Activated CD4-positive, CD25-positive, alpha-beta regulatory T cell treated with anti-CD3 and anti-CD28 coated beads, Interleukin-2, amount 50 U/mL, for 24 hours (primary cell): ENCODE measurements around the gene MED27.

Experiments used
- ATAC-seq, 2 donors: fragments of 150-1000 bp; cut with Tn5 transposase; one replicate each; pipeline ENCODE4 v1.10.0; 2021; ENCODE audit warnings: mild to moderate bottlenecking in 1 of 2, moderate library complexity in 1 of 2

Gene MED27

DNA sequence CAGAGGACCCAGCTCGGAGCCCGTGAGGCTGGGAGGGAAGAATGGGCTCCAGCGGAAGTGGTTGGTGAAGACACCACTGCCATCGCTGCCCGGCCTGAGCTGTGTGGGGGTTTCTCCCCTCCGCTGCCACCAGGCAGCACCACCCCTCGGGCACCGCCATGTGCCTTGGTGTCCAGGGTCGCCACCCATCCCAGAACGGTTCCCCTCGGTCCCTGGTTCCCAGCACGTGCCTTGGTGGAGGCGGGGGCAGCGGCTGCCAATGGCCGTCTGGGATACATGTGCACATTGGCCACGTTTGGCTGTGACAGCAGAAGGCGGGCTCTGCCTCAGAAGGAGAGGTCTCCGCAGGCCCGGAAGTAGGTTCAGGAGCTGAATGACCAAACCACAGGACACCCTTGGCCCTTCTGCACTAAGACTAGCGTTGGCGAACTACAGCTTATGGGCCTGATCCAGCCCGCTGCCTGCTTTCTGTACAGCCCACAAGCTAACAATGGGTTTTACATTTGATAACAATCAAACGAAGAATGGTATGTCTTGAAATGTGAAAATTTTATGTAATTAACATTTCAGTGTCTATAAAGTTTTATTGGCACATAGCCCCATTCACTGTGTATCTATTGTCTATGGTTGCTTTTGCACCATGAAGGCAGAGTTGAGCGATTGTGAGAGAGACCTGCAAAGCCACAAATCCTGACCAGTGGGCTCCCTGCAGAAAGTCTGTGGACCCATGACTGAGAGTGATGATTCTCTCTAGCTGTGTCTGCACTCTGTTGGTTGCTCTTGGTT lies 248.1 kb downstream of the MED27 start:
- no peak for ATAC-seq

DNA sequence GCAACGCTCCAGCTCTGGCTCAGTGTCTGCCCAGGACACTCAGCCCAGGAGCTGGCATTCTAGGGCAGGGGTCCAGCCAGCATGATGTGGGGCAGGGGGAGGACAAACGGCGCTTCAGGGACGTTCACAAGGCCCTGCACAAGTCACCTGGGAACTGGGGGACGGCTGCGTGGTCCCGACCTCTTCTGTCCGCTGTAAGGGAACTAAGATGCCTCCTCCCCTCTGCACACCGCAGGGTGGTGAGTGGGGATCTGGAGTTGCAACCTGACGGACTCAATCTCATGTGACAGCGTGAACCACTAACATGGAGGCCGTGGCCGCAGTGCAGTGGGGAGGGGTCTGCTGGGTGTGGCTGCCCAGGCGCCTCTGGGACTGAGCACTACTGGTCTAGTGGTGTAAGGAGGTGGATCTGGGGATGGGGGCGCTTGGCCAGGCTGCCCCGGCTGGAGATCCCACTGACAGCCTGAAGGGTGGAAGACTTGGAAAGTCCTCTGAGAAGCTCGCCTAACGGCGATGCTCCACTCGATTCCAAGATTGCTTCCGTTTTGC lies 251.8 kb downstream of the MED27 start:
- no peak for ATAC-seq

DNA sequence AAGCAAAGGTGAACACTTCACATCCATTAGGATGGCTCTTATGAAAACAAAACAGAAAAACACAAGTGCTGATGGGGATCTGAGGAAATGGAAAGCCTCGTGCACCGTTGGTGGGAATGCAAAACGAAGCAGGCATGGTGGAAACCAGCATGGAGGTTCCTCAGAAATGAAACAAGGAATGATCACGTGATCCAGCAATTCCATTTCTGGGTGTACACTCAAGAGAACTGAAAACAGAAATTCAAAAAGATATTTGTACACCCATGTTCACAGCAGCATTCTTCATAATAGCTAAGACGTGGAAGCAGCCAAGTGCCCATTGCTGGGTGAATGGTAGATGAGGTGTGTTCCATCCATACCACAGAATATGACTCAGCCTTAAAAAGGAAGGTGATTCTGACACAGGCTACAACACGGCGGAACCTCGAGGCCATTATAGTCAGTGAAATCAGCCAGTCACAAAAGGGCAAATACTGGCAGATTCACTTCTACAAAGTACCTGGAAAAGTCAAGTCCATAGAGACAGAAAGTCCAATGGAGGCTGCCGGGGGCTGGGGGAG lies 252.6 kb downstream of the MED27 start:
- ATAC-seq = no peak

DNA sequence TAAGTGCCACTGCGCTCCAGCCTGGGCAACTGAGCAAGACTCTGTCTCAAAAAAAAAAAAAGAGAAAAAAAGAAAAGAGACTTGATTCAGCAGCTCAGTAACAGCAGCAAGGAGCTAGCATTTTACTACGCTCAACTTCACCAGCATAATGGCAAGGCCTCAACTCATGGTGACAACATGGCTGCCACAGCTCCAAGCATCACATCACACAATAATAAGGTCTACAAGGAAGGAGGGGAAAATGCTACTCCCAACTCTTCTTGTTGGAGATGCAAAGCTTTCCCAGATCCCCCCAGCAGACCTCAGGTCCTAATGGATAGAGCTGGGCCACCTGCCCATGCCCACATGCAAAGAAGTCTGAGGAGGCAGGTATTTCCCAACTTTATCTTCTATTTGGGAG lies 253.6 kb downstream of the MED27 start:
- no peak for ATAC-seq

DNA sequence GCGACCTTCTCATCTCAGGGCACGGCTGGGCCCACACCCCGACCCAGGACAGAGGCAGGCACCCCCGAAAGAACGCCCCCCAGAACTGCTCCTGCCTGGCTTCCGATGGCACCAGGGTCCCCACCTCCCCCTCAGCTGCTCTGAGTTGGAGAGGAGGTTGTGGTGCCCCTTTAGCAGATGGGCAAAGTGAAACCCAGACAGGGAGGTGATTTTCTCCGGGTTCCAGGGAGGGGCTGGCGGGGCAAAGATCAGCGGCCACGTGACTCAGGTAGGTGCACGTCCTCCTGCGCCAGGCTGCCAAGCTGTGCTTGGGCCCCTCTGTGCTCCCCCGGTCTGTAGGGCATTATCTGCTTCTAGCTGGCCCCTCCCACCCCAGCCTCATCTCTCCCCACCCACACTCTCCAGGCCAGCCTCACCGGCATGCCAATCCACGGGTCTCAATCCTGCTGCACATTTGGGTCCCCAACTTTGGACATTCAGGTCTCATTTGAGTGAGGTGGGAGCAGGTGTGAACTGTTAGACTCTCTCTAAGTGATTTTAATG lies 254.6 kb downstream of the MED27 start:
- ATAC-seq = no peak

DNA sequence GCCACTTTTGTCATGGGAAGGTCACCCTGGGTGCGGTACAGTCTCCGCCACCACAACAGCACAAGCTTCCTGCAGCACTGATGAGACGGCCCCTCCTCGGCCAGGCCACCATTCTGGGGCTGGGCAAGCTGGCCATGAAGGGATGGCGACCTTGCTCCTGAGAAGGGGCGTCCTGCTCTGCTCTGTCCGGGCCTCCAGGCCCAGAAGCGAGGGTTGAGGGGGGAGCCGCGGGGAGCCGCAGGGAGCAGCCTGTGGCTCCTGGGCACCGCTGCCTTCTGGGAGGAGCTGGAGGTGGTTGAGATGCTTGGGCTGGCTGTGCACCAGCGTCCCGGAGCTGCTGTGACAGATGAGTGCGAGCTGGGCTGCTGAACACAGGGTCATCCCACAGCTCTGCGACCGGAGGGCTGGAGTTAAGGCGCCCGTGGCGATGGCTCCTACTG lies 255.5 kb downstream of the MED27 start:
- no peak for ATAC-seq

DNA sequence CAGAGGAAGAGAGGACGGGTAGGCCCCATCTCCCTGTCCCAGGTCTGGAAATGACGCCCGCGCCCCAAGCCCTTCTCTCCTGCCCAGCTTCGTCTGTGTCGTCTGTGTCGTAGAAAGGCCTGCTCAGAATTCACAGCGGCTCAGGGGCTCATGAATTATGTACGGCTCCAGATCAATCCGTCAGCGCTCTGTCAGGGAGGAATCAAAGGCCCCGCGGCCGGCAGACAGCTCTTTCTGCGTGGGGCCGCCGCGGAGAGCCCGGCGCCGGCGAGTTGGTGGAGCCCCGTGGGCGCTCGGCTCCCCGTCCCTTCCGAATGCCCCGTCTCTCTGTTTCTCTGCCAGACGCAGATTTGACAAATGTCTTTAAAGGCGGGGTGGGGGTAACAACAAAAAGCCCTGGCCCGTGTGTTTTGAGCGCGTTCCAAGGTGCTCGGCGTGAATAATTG lies 255.9 kb downstream of the MED27 start:
- no peak for ATAC-seq

DNA sequence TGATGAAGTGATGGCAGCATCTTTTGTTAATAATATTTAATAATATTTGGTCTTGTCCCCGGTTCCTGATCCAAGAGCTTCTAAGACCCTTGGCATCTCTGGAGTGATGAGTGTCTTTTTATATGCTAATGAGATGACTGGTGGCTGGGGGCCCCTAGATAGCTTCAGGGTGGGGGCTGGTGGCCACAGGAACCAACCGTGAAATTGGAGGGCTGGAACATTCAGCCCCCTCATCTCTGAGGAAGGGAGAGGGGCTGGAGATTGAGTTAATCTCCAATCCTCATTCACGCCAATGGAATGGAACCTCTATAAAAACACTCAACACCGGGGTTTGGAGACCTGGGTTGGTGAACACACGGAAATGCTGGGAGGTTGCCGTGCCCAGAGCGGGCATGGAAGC lies 261.6 kb downstream of the MED27 start:
- no peak for ATAC-seq

DNA sequence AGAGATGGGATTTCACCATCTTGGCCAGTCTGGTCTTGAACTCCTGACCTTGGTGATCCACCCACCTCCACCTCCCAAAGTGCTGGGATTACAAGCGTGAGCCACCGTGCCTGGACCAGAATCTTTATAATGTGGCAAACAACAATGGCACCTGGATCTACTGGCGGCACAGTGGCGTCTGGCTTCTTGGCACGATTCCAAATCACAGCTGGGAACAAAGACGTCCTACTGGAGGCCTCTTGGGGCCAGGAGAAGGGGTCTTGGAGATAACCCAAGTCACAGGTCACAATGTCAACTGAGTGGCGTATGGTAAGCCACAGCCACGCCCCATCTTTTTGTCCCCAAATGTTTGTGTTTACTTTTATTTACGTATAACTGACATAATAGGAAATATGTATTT lies 262.0 kb downstream of the MED27 start:
- no peak for ATAC-seq

DNA sequence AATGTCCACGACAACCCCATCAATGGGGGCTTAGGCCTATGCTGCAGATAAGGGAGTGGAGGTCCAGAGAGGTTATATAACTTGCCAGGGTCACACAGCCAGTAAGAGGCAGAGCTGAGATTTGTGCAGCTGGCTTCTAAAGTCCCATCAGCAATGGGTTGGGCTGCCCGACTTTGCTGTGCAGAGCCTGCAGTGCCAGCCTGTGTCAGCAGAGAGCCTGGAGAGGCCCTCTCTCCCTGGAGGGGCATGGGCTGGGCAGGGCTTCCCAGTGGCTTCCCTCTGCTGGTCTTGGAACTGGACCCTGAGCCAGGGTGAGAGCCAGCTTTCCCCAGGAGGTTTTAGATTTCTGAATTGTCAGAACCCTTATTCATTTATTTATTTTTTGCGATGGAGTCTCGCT lies 262.6 kb downstream of the MED27 start:
- no peak for ATAC-seq

DNA sequence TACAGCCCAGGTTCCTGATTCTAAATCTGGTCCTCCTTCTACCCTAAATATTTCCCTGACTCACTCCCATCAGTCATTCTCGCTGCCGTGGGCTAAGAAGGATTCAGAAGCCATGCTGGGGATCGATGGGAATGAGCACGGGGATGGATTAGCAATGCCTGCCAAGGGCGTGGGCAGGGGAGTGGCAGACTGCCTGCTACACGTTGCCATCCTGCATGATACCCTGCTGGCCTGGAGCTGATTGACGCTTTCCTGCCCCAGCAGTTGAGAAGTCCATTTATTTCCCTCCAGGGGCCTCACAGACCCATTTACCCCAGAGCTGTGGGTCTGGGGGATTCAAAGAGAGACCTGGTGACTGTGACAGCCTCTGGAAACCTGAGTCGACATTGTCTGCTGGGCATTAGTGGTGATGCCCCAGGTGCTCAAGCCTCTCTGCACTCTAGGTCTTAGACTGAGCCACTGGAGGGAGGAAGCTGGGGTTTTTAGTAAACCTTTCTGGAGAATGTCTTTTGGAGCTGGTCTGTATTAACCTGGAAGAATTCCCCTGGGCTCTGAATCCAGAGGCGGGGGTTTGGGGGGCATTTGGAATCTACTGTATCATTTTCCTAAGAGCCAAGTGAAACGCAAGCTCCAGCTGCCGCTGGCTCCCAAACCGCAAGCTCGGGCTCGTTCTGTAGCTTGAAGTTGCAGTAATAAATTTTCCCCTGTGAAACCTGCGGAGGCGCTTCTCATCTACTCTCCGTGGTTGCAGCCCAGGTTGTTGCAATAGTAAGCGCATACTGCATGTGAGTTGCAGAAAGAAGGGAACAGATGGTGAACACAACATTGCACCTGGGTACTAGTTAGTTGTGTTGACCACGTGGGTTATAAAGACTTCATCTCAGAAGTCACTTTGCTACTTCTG lies 263.4 kb downstream of the MED27 start:
- no peak for ATAC-seq

DNA sequence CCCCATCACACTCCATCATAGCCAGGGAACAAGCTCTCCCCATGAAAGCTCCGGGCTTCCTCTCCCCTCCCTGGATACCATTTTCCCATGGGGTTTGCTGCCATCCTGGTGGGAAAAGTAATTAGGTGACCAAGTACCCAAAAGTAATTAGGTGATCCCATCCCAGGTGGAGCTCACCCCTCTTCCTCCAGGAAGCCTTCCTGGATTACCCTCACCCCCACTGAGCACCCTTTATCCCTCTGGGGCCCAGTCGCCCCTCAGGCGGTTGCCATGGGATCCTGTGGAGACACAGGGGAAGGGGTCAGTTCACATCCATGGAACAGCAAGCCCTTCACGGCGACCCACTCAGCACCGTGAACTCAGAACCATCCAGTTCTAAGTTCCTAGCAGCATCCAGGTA lies 265.0 kb downstream of the MED27 start:
- no peak for ATAC-seq

DNA sequence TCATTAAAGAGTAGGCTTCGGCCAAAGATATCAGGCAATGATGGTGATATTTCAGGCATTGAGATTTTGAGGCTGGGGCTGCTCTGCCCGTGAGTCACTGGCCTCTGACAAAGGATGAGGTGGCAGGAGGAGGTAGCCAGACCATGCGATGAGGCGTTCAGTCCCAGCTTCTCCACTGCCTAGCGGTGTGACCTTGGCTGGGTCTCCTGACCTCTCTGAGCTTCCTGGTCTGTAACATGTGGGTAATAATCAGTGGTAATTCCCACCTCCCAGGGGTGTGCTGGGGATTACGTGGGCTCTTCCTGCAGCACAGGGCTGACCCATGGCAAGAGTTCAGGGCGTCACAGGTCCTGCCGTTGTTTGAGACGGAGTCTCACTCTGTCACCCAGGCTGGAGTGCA lies 266.6 kb downstream of the MED27 start:
- no peak for ATAC-seq

DNA sequence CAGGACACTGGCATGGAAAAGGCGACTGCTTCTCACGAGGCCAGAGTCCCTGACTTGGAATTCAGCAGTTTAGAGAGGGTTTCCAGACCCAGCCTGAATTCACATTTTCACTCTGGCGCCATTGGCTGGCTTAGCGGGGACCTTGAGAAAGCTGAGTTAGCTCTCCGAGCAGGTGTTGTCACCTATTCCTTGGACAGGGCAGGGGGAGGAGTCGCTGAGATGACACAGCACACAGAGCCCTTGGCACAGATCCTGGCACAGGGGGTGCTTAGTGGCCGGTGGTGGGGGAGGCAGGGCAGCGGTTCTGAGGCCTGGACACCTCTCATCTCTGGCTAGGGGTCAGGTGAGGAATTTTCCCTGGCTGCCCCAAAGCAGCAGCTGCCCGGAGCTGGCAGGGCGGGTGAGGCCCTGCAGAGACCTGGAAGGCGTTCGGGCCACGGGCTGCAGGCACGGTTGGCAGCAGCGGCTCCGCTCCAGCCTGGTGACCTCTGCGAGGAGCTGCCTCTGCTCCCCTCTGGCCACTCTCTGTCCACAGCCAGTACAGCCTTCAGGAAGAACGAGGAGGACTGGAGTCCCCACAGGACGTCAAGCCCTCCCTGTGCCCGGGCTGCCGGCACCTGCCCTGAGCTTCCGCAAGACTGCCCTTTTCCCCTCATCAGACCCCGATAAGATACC lies 267.4 kb downstream of the MED27 start:
- no peak for ATAC-seq

DNA sequence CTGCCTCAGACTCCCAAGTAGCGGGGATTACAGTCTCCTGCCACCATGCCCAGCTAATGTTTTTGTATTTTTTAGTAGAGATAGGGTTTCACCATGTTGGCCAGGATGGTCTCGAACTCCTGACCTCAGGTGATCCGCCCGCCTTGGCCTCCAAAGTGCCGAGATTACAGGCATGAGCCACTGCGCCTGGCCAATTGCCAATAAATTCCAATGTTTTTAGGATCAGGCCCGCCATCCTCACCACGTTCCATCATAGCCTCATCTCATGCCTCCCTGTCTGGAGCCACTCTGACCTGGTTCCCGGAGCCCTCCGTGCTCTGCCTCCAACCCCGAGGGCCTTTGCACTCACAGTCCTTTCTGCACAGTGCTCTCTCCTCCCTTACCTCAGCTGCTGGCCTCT lies 268.3 kb downstream of the MED27 start:
- no peak for ATAC-seq

DNA sequence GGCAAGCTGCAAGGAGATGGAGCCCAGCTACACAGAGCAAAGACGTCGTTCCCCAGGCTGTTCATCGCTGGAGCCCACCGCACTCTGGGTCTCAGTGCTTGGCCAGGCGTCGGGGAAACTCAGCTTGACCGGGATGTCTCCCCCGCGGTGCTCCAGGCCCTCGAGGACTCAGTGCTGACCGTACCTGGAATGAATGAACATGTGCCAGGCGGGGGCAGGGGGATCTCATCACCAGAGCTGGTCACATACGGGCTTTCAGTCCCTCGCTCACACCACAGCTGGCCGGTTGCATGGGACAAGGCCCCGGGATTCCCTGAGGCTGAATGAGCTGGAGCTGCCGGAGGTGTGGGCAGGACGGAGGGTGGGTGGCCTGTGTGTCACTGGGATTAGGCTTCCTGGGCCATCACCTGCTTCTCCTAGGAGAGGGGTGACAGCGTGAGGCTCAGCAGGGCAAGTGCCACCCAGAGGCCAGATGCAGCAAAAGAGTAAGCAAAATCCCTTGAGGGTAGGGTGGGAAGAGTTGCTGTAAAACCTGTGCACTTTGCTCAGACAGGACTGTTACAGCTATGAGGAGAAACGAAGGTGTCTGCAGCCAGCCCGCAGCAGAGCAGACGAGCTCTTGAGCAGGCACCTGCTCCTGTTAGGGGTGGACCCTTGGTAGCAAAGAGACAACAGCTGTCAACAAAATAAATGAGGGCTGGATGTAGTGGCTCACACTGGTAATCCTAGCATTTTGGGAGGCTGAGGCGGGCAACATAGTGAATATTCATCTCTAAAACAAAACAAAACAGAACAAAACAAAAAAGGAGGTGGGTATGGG lies 269.1 kb downstream of the MED27 start:
- no peak for ATAC-seq
